ENCODE data around the gene CAV1. TPM values are rescaled to one million over a fixed set of nuclear protein-coding genes. Genes with fewer than 3 reads are reported as not detected.

Gene CAV1
- total RNA-seq, 1 donor = 887 TPM

- no peak overlapping the region for H3K4me3 ChIP-seq (ENCODE audit: low read depth, low read length)
- no peak for TF ChIP-seq CTCF (IDR thresholded peaks at IDR 0.05; ENCODE audit: insufficient read depth, low read depth, low read length)
- no peak for DNase-seq (ENCODE audit: low read depth)
These were observed 85.9 kb downstream of the CAV1 start for GRCh38 chr7:116610721-116611120.

Small RNA genes lying within 50 kb of the gene (small RNA-seq; reads per million reads assigned to genes)
- gene AC006159.2 = not detected

Other genes starting within 250 kb of the CAV1 start
- 130 and 224 TPM in 2 replicates for gene CAV2, start 25.3 kb upstream of the CAV1 start, total RNA-seq
- 23.8 and 48.8 TPM in 2 replicates for gene MET, start 147.2 kb downstream of the CAV1 start, total RNA-seq